Measurements from ENCODE around the gene RNF157.

The RNF157 gene

DNA sequence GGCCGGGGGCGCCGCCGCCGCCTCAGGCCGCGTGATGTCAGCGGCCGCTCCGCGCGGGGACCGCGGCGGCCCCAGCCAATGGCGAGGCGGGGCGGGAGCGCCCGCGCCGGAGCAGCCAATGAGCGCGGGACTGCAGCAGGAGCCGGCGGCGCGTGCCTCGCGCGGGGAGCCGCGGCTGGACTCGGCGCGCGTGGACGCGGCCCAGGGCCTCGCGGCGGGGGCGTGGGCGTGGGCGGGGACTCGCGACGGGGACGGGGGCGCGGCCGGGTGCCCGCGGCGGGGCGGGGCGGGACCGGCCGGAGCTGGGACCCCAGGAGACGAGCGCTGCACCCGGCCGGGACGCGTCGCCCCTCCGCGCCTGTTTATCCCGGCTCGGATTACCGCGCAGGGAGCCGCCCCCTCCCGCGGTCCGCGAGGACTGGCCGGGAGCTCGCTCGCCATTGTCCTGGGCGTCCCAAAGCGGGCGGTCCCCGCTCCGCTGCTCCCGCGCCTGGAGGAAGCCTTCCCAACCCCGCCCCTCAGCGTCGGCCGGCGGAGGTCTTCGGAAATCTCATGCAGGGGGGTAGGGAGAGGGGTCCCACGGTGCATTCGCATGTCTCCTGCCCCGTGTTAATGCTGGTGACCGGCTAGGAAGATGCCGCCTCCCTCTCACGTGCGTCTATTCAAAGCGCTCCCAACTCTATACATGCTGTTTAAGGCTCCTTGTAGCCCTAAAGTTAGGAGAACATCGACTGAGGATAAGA lies at the start of gene RNF157:
RNF157 (minus strand) TSS at position 33 of the 743 bp plus-strand sequence. CDS start 253 bp downstream, outside the sequence.
- peak; percentile 67 for DNase-seq

DNA sequence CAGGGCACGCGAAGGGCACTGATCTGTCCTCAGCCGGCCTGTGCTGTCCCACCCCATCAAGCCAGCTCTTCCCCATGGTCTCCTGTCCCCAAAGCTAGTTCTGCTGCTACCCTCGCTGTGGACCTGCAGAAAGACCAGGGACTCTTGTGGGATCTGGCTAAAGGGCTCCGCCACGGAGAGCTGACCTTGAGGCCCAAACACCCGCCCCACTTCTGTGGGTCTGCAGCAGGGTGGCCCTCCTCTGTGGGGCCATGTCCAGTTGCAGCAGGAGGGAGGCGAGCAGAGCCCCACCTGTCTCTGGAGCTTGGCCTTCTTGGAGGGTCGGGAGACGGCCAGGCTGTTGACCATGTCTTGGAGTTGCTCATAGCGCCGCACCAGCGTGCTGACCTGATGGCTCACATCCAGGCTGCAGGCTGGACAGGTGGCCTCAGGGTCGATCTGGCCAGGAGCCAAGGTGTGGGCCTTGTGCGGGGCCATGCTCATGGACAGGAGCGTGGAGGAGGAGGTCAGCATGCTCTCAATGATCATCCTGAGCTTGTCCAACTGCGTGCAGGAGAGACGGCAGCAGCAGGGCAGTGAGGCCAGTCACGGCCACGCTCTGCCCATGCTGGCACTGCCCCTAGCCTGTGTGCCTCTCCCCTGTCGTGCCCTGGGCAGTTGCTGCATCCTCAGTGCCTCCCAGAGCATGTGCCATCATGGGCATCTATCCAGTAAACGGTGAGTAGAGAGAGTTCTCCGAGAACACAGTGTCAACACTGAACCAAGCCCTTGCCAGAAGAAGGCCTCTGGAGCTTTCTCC lies 41.5 kb upstream of the RNF157 start:
- DNase-seq, result no peak

DNA sequence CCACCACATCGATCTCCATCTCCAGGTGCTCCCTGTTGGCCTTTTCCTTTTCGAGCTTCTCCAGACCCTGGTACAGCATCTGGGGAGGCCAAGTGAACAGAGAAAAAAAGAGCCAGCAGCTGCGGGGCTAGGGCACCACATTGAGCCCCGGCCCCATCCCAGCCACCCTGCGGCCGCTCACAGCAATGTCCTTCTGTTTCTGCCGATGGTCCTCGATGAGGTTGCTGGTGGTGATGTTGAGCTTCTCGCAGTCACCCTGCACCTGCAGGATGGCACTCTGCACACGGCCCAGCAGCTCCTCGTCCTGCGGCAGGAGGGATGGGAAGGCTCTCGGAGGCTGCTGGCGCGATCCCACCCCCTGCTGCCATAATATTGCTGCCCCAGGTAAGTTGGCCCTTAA lies 40.4 kb upstream of the RNF157 start:
- no peak for DNase-seq

DNA sequence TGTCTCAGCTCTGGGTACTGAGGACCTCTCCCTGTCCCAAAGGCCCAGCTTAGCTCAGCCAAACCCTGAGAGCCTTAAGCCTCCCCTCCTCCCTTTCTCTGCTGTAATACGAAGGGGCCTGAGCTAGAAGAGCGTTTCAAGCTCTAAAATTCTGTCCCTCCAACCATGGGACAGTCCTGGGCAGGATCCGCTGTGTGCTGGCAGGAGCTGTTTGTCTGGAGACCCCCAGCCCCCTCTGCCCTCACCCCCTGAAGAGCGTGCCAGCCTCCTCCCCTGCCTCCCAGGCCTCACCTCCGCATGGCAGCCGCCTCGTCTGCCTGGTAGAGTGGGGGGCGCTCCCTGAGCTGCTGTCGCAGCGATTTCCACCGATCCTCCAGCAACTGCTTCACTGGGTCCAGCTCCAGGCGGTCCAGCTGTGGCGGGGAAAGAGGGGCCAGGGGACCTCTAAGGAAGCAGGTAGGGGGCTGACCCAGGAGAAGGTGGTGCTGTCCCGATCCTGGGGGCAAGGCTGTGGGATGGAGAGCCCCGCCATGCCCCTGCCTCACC lies 39.5 kb upstream of the RNF157 start:
- no peak for DNase-seq

DNA sequence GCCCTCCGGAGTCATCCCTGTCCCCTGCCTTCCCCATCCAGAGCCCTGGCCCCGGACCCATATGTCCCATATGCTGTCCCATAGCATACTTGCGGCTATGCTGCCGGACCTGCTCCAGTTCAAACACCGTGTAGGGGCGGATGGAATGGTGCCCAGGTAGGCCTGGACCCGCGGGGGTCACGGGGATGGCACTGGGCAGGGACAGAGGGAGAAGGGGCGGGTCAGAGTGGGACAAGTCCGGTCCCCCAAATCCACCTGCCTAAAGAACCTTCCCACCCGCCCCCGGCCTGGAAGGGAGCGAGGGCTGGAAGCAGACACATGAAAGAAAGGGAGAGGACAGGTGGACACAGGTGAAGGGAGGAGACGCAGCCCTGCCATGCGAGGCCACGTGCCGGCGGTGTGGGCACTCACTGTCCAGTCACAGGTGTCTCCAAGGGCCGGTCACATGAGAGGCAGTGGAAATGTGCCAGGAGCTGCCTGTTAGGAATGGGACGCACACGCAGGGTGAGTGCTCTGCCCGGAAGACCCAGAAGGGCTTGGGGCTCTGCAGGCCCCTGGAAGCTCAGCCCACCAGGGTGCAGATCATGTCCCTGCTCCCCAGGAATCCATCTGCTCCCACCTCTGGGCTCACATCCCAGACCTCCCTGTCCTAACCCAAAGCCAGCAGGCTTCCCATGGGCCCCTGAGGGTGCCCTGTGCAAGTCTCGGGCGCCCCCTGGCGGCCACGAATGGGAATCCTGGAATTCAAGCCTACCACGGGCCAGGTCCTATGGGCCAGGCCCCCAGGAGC lies 38.9 kb upstream of the RNF157 start:
- DNase-seq, result peak; percentile 91

DNA sequence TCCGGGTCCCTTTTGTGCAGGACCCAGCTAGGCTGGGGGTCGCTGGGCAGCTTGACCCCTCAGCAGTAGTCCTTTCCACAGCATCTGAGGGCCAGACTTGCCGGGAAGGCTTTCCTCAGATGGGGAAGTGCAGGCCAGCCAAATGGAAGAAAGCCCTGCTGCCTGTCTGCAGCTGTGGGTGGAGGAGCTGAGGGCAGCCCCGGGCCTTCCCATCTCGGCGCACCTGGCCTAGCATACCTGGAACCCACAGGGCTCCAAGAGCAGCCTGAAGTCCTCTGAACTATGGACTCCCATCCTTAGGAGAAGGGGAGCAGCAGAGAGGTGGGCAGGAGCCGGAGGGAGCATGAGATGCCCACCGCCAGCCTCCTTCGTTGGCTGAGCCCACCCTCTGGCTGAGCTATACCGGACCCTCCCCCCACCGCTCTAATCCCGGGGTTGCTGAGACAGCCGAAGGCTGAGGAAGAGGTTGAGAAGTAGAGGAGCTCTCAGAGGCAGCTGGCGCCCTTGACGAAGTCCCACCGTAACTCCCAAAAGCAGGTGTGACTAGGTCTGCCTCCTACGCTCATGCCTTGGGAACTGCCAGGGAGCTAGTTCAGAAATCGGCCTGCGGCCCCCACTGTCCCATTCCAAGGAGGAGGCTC lies 38.1 kb upstream of the RNF157 start:
- DNase-seq, result no peak

DNA sequence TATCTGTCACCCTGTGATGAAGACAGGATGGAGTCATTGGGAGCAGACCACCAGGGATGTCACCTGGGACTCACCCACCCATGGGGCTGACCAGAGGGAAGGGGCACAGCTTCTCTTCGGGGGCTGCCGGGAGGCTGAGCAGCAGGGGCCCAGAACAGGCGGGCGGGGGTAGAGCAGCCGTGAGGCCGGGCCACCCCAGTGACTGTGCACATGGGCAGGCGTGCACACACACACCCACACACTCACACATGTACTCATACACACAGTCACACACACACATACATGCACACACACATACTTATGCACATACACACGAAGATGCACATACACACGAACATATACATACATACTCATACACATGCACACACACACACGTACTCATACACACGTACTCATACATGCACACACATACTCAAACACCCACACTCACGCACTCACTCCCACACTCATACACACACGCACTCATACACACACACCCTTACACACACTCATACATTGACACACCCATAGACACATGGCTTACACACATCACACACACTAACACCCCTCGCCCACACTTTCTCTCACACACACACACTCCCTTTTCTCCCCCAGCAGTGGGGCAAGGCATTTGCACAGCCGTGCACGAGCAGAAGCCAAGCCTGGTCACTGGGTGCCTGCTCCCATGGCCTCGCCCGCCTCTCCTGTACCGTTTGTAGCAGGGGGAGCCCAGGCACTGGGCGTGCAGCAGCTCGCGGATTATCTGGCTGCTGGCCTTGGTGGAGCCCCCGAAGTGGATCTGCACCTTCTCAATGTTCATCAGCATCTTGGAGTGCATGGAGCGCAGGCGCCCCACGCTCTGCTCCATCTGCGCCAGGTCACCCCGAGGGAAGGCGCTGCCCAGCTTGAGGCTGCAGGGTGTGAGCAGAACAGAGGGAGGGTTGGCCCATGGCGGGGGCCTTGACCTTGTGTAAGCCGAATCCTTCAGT lies 37.3 kb upstream of the RNF157 start:
- no peak for DNase-seq

DNA sequence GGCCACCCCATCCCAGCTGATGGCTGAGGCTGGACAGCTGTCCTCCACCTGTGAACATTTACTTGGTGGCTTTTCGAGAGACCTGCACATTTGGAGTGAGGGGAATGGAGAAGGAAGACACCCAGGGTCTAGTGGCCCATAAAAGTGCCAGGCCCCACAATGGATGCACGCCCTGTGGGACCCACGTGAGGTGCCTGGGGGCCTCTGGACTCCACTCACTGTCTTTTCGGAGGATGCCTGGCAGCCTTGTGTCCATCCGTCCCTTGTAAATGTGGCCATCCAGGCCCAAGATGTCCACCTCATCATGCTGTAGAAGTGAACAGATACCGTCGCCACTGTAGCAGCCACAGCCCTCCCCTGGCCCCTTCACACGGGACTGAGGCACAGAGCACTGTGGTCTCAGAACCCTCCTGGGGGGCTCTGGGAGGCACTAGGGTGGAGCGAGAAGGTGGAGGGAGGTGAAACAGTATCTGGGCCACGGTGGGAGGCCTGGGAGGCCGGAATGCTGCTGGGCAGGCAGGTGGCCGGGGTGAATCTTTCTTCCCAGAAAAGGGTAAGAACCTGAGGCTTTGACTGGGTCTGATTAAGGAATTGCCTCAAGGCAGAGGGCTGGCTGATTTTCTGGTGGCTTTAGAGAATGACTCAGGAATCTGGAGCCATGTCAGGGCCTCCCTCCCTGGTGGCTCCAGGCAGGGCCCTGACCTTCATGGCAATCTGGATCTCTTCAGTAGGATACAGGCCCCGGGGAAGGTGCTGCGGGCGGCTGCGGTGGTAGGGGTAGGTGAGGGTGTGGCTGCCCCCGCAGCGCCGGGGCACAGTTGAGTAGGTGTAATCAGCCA lies 36.4 kb upstream of the RNF157 start:
- DNase-seq, result no peak

DNA sequence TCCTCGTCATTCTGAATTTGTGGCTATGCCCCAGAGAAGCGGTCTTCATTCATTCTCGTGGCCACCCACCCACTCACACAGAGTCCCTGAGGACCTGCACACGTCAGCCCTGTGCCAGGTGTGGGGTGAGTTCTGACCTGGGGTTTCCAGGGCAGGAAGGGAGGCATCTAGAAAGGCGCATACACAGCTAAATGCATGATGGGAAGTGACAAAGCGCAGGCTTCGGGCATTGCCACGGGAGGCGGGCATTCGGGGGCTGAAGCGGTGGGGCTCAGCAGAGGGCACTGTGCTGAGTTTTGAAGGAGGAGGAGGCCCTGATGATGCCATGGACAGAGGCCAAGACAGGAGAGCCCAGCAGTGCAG lies 35.8 kb upstream of the RNF157 start:
- DNase-seq, result no peak

DNA sequence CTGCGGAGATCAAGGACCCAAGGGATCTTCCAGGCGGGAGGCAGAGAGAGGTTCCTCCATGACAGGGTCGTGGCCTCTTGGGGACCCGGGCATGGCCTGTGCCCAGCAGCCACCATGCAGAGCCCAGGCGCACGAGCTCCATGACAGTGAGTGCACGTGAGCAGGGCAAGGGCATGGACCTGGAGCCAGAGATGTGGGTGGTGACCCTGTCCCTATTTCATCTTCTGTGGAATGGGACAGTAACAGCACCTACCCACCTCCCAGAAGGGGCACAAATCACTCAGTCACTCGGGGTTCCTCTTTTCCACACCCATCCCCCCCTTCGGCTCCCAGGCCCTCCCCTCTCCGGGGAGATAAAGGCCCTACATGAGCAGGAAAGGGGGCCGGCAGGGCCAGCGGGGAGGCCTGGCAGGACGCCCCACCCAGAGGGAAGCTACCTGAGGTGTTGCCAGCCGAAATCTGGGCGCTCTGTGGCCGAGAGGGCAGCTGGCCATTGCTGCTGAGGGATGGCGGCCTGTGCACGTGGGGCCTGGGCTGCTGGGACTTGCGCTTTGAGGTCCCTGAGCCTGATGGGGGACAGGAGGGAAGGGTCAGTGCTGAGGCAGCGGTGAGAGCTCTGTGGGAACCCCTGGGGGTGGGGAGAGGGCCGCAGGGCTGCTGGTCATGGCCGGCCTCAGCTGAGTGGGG lies 35.2 kb upstream of the RNF157 start:
- no peak for DNase-seq

DNA sequence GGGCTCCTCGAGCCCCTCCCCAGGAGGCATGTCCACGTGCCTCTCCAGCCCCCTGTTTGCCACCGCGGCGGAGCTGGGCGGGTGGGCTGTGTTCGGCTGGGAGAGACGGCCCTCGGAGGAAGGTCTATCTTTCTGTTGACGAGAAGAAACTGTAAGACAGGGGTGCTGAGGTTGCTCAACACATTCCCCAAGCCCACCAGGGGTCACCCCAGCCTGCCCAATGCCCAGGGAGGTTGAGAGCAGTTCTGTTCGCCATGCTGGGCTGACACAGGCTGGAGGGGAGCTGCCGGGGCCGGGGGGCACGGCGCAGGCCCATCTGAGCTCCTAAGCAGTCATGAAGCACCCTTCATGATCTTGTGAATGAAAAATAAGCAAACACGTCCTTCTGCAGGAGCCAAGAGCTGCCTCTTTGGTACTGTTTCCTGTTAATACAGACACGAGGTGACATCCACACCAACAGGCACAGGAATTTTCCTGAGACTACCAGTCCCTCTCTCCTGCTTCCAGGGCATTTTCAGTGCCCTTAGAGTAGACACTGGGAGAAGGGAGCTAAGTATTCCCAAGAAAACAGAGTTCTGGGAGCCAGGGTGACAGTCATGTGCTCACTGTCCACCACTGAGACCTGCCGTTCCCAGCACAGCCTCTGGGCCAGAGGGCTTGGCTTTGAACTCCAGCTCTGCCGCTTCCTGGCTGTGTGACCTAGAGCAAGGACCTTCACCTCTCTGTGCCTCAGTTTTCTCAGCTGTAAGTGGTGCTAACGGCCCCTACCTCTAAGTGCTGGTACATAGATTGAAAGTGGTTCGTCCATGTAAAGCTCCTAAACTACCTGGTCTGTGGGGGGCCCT lies 34.0 kb upstream of the RNF157 start:
- DNase-seq, result no peak

DNA sequence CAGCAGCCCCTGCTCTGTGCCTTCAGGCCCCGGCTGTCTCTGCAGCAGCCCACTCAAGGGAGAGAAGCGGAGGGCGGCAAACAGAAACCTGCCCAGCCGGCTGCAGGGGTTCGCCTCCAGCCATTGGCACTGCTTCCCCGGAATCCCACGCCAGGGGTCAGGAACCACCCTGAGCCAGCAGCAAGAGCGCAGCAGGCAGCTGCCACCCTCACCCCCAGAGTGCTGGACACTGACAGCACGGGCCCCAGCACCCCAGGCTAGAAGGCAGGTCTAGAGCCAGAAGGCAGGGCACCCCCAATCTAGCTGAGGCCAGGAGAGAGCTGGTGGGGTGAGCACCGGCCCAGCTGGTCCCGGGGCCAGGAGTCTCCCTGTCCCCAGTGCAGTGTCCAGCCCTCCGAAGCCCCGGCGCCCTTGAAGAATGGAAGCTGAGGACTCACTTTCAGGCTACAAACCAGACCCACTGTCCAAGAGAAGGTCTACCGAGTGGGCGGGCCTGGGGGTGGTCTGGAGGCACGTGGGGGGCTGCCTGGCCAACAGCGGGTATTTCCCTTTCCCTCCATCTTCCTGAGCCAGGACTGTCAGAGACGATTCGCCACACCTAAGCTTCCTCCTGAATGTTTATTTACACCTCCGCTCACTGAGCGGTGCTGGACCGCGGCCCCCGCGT lies 33.3 kb upstream of the RNF157 start:
- DNase-seq, result no peak

DNA sequence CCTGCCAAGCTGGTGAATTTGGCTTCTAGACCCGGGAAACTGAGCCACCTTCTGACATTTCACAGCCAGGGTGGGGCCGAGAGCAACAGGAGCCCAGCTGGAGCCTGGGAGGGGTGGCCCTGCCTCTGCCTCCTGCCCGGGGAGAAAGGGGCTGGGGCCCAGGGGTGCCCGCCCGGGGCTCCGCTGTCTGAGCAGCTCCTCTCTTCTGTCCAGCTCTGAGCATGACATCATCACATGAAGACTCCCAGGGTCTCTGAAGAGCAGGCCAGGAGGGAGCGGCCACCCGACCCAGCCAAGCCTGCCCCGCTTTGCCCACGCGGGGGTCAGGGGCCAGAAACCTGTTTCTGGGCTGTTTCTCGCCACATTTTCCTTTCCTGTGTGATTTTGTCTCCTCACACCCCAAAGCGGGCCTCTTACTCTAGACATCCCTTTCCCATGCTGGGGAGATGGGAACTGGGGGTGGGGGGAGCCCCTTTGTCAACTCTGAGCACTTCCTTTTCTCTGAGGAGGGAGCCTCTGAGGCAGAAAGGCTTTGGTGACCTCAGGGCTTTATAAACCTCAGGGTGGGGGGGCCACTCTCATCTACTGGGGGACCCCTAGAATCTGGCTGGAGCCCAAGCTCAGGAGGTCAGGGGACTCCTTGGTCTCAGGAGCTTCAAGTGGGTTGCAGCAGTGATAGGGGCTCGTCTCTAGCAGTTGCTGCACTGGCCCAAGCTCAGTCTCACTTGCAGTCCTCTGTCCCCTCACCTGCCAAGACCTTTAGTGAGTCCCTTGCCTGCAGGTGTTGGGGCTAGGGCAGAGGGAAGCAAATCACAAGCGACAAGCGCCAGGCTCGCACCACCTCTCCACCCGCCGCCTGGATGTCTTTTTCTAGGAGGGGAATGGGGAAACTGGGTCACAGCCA lies 32.5 kb upstream of the RNF157 start:
- DNase-seq, result no peak

DNA sequence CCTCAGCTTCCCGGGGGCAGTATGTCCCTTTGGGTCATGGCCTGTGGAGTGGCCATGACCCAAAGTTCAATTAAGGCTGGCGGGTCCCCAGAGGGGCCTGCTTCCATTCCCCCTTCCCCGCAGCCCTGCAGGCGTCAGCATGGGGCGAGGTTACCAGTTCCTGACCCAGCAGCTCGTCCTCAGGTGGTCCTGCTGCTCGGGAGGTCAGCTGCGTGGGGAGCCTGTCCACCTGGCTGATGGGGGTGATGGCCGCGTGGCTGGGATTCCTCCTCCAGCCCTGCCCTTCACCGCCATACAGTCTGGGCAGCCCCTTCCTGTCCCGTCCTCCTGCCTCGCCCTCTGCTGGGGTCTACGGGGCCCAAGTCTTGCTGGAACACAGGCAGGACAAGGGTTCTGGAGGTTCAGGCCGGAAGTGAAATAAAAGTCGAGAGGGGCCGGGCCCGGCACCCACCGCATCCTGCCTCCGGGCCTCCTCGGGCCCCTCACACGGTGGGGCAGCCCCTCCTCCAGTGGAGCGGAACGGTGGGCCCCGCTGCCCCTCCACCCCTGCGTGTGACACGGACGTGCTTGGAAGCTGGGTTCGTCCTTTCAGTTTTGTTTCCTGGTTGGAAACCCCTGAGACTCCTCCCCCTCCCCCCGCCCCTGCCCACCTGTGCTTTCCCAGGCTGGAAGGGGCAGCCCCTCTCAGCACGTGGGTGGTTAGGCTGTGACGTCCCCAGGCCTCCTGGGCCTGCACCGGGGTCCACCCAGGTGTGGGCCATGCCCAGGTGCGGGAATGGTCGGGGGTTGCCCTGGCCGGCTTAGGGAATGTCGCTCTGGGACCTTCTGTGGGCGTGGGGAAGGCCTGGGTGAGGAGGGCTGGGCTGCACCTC lies 31.6 kb upstream of the RNF157 start:
- DNase-seq, result no peak

DNA sequence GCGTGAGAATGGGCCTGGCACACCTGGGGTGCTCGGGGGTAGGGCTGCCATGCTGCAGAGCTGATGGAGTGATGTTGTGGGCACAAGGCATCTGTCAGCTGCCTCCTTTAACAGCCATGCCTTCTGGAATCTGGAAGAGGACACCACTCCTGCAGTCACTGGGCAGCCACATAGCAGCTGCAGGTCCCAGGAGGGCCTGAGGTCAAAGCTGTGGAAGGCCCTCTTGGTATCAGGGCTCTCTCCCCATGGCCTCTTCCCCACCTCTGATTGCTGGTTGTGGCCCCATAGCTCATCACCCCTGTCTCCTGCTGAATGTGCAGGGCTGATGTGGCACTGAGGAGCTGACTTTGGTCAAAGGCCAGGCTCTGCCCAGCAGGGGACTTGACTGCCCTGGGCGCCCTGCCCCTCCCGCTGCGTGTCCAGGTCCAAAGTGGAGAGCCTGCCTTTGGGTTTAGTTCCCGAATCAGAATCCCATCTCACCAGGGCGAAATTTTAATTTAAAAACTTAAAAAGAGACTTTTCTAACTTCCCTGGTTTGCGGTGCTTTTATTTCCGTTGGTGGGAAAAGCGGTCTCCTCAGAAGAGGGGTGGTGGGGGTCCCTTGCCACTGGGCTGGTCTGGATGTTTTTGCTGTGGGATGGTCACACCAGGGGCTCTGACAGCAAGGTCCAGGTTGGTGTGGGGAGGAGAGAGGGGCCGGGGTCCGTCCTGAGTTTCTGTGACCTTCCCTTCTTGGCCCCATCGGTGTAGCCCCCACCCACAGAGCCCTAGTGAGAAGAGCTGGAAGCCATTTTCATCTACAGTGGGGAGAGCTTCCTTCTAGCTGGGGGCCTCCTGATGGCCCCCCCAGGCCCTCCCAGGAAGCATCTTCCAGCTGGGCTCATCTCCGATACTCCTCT lies 30.7 kb upstream of the RNF157 start:
- no peak for DNase-seq

Measured in right forelimb (tissue), 1 donor.